A673 (cell line): Measurements from ENCODE around the gene HAND1. TPM values are rescaled to one million over a fixed set of nuclear protein-coding genes. Genes with fewer than 3 reads are reported as not detected.

ENCODE experiments used
- BruUV-seq: library from RNA; stranded (reverse); fragments of 400-500 nt; replicated peaks from 2 replicates; lab custom pipeline; 2021; lab: Mats Ljungman, UMichigan
- CTCF ChIA-PET: fragments of 300-600 bp; sonication (Branson Sonifier 250); formaldehyde crosslinking; loops from one replicate; lab custom pipeline; 2022; ENCODE audit warnings: antibody characterized with exemption; lab: Charles Lee
- POLR2A ChIA-PET: fragments of 300-600 bp; sonication (Branson Sonifier 250); formaldehyde crosslinking; loops from one replicate; lab custom pipeline; 2022; ENCODE audit warnings: antibody characterized with exemption; ENCODE audit not compliant: low non-redundant PET; lab: Charles Lee
- DNase-seq: peaks from one replicate; pipeline ENCODE4 v3.0.0-alpha.2; 2015; ENCODE audit warnings: low spot score
- H3K27ac ChIP-seq: fragments of 200-600 bp; sonication (generic); 2 replicates; pipeline ENCODE4 v1.5.1; 2016; ENCODE audit warnings: mixed run types, low read depth, mild to moderate bottlenecking, mixed read lengths, antibody characterized with exemption, low read length; ENCODE audit not compliant: poor library complexity, severe bottlenecking
- H3K27me3 ChIP-seq: fragments of 200-600 bp; sonication (generic); replicated peaks from 2 replicates; pipeline ENCODE4 v1.6.1; 2017; ENCODE audit warnings: mixed run types, low read depth, mild to moderate bottlenecking, mixed read lengths, antibody characterized with exemption, low read length; ENCODE audit not compliant: insufficient read depth, poor library complexity
- H3K36me3 ChIP-seq: fragments of 200-600 bp; sonication (generic); 2 replicates; pipeline ENCODE4 v1.6.1; 2016; ENCODE audit warnings: mixed run types, mild to moderate bottlenecking, mixed read lengths, antibody characterized with exemption, low read length; ENCODE audit not compliant: insufficient read depth, poor library complexity, severe bottlenecking
- H3K4me1 ChIP-seq: fragments of 200-600 bp; sonication (generic); 2 replicates; pipeline ENCODE4 v1.6.1; 2017; ENCODE audit warnings: mixed run types, mild to moderate bottlenecking, mixed read lengths, antibody characterized with exemption, low read length; ENCODE audit not compliant: insufficient read depth, poor library complexity, severe bottlenecking
- H3K4me3 ChIP-seq: fragments of 200-600 bp; sonication (generic); 2 replicates; pipeline ENCODE4 v1.5.1; 2016; ENCODE audit warnings: low read depth, mixed run types, mild to moderate bottlenecking, mixed read lengths, low read length; ENCODE audit not compliant: poor library complexity, severe bottlenecking
- H3K9me3 ChIP-seq: fragments of 200-600 bp; sonication (generic); 2 replicates; pipeline ENCODE4 v1.6.1; 2016; ENCODE audit warnings: mixed run types, low read depth, mild to moderate bottlenecking, mixed read lengths, antibody characterized with exemption, low read length; ENCODE audit not compliant: poor library complexity, severe bottlenecking
- EZH2 ChIP-seq: fragments of 200-600 bp; sonication (generic); IDR thresholded peaks from 2 replicates; pipeline ENCODE4 v1.6.1; 2017; ENCODE audit warnings: borderline replicate concordance, low read depth, mild to moderate bottlenecking, mixed read lengths, antibody characterized with exemption, low read length; ENCODE audit not compliant: poor library complexity, severe bottlenecking
- intact Hi-C: fragments of 100-400 bp; cut with micrococcal nuclease; formaldehyde crosslinking; loops from one replicate; pipeline ENCODE4 v1.10.0; 2022; ENCODE audit not compliant: unreplicated experiment
- total RNA-seq: library from RNA; stranded (reverse); gene quantifications from 2 replicates; pipeline ENCODE4 v1.2.3, GENCODE V29; 2021
- TF ChIP-seq, protein P1 (sequence below): fragments of 300-800, 200-600 bp; sonication (generic); conservative IDR thresholded peaks from 2 replicates; pipeline ENCODE4 v1.5.1; 2017; ENCODE audit warnings: low read depth, mild to moderate bottlenecking, antibody characterized with exemption, low read length, moderate library complexity, mixed read lengths

Gene HAND1
- total RNA-seq, 1 experiment from 2014 or later, result not detected

DNA sequence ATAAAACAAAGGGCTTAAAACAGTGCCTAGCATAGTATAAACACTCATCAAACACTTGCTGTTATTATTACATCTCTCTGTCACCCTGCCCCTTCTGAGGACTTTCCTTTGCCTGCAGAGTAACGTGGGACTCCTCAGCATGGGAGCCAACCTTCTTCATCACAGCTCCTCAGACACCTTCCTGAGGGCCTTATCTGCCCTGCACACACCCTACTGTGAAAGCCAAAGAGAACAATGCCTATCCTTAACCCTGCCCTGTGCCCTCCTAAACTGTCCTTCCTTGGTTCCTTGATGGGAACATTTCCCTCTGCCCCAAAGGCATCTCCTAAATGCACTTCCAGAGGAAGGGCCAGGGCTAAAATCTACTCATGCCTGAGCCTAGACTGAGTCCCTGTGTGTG is 20.6 kb upstream of the HAND1 start:
- Histone ChIP-seq H3K9me3 (no peaks in the 10 kb centered on the region), H3K36me3 (no peaks in the 10 kb centered on the region), H3K27me3 (peaks cover 23% of the 10 kb centered on the region), H3K4me1 (no peaks in the 10 kb centered on the region), H3K4me3 (no peak overlapping the region), H3K27ac (no peak overlapping the region)
- ChIA-PET CTCF (no interaction called here), POLR2A (no interaction called here)
- DNase-seq, result no peak
- TF ChIP-seq EZH2, result no peak
- TF ChIP-seq, protein P1, sequence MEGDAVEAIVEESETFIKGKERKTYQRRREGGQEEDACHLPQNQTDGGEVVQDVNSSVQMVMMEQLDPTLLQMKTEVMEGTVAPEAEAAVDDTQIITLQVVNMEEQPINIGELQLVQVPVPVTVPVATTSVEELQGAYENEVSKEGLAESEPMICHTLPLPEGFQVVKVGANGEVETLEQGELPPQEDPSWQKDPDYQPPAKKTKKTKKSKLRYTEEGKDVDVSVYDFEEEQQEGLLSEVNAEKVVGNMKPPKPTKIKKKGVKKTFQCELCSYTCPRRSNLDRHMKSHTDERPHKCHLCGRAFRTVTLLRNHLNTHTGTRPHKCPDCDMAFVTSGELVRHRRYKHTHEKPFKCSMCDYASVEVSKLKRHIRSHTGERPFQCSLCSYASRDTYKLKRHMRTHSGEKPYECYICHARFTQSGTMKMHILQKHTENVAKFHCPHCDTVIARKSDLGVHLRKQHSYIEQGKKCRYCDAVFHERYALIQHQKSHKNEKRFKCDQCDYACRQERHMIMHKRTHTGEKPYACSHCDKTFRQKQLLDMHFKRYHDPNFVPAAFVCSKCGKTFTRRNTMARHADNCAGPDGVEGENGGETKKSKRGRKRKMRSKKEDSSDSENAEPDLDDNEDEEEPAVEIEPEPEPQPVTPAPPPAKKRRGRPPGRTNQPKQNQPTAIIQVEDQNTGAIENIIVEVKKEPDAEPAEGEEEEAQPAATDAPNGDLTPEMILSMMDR, result no peak
- no TSS peak for BruUV-seq
- intact Hi-C loops, result no loop called here

DNA sequence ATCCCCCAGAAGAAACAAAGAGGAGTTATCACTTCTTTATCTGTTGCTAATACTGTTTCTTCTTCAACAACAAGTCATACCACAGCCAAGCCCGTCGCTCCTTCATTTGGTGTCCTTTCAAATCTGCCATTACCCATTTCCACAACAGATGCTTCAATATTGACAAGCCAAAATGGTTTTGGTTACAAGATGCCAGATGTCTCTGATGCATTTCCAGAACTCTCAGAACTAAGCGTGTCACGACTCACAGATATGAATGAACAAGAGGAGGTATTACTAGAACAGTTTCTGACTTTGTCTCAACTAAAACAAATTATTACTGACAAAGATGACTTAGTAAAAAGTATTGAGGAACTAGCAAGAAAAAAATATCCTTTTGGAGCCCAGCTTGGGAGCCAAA is 16.0 kb upstream of the HAND1 start:
- Histone ChIP-seq H3K27ac (no peak overlapping the region), H3K9me3 (no peaks in the 10 kb centered on the region), H3K36me3 (no peaks in the 10 kb centered on the region), H3K4me1 (no peaks in the 10 kb centered on the region), H3K27me3 (peaks cover 35% of the 10 kb centered on the region), H3K4me3 (no peak overlapping the region)
- intact Hi-C loops, result no loop called here
- no TSS peak for BruUV-seq
- no peak for TF ChIP-seq EZH2
- TF ChIP-seq, protein P1, result no peak
- no peak for DNase-seq
- ChIA-PET CTCF (no interaction called here), POLR2A (no interaction called here)

DNA sequence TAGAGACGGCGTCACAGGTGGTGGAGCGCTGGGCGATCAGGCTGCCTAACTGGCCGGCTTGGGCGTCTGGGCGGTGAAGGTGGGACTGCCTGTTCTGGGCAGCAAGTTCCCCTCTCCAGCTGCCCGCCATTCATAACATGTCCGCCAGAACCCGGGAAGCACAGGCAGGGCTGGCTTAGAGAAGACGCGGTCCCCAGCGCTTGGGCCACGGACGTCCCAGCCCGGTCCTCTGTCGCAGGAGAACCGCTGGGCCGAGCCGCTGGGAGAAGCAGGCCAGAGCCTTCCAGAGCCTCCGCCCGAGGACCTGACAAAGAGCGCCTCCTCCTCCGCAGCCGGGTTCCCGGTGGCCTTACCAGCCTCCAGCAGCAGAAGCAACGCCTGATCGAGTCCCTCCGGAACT is 15.2 kb upstream of the HAND1 start:
- DNase-seq, result no peak
- CTCF ChIA-PET, result no interaction called here
- no TSS peak for BruUV-seq
- TF ChIP-seq, protein P1, result no peak
- H3K4me3 ChIP-seq, result no peak overlapping the region
- H3K4me1 ChIP-seq, result no peaks in the 10 kb centered on the region
- POLR2A ChIA-PET, result no interaction called here
- intact Hi-C loops, result no loop called here
- peaks cover 41% of the 10 kb centered on the region for H3K27me3 ChIP-seq
- H3K36me3 ChIP-seq, result no peaks in the 10 kb centered on the region
- no peak overlapping the region for H3K27ac ChIP-seq
- H3K9me3 ChIP-seq, result no peaks in the 10 kb centered on the region
